Measurements from ENCODE around the gene PXMP2. TPM values are rescaled to one million over a fixed set of nuclear protein-coding genes. Genes with fewer than 3 reads are reported as not detected.
"Not testable (repeated sequence)": the region's sequence is repeated elsewhere in the genome, so short reads cannot be mapped to it uniquely, and the experiment has no call there.

Gene PXMP2
- total and polyA plus RNA-seq, 2 of the 8 experiments (the other 6 are each of a cell fraction or from before 2014, with no cell fraction given) = 13.8 to 15.1 TPM

- H3K9ac ChIP-seq (replicated peaks in 1 of 4; ENCODE audit: extremely low read depth in 1 of 4, low read depth in 3 of 4, low read length in 3 of 4); H3K18ac ChIP-seq (ENCODE audit: extremely low read depth, low read length); H3K23ac ChIP-seq (ENCODE audit: insufficient read length); H3K4me1 ChIP-seq (replicated peaks in 1 of 4; ENCODE audit: control insufficient read depth in 3 of 4, insufficient read depth in 4 of 4, low read length in 3 of 4); FAIRE-seq; H2BK120ac ChIP-seq (replicated peaks; ENCODE audit: low read depth, low read length); H3K23me2 ChIP-seq (ENCODE audit: low read depth, low read length); H2BK12ac ChIP-seq (ENCODE audit: low read depth, low read length); H3K79me1 ChIP-seq (ENCODE audit: low read depth, low read length); H3K9me3 ChIP-seq (ENCODE audit: insufficient read depth in 2 of 2, low read depth in 1 of 2, low read length in 1 of 2); DNase-seq (ENCODE audit: low read depth in 1 of 2, low spot score in 2 of 2); H3K4me3 ChIP-seq (ENCODE audit: extremely low read depth in 1 of 4, insufficient read depth in 2 of 4, low read depth in 3 of 4, low read length in 4 of 4); H3K27ac ChIP-seq (ENCODE audit: low read depth, low read length); H3K14ac ChIP-seq (ENCODE audit: insufficient read length); H3K4ac ChIP-seq (replicated peaks; ENCODE audit: insufficient read length, low read depth, low read length); H2BK5ac ChIP-seq (ENCODE audit: low read depth, low read length); H3K27me3 ChIP-seq (replicated peaks in 1 of 4; ENCODE audit: control insufficient read depth in 3 of 4, extremely low read depth in 1 of 4, insufficient read depth in 3 of 4, low read length in 3 of 4); H4K91ac ChIP-seq (replicated peaks; ENCODE audit: insufficient read length, low read length); H3K4me2 ChIP-seq (ENCODE audit: insufficient read depth in 1 of 2, low read depth in 2 of 2, low read length in 2 of 2); H2AK5ac ChIP-seq (ENCODE audit: low read depth, low read length); H3K56ac ChIP-seq (replicated peaks; ENCODE audit: insufficient read length, low read depth, low read length); H4K8ac ChIP-seq (ENCODE audit: extremely low read depth, insufficient read depth, low read length); H2BK15ac ChIP-seq (ENCODE audit: low read length); H2BK20ac ChIP-seq (ENCODE audit: low read length); H4K5ac ChIP-seq (ENCODE audit: insufficient read length, low read depth, low read length); H2AFZ ChIP-seq (ENCODE audit: low read length); H3K79me2 ChIP-seq (ENCODE audit: control insufficient read depth in 1 of 2, insufficient read depth in 2 of 2, low read length in 2 of 2): not testable (repeated sequence)
- ChIA-PET POLR2A (ENCODE audit: partially characterized antibody) (interaction anchor here (0.7 to 3.4 kb wide), 8 partner anchors 11 to 84 kb away, joined by 3 to 24 read pairs (median 3); partner anchors contain the start of gene PGAM5), CTCF (ENCODE audit: partially characterized antibody) (interaction anchor here (1.4 kb wide), 2 partner anchors 9 to 53 kb away, joined by 3 to 4 read pairs; no protein-coding TSS in a partner anchor)
- 87% methylated on average over 2 of the region's 3 CpGs; no CpG with 5 or more reads in 1 of the 2 experiments for WGBS, 2 experiments (ENCODE audit: extremely low coverage in 1 of 2, insufficient coverage in 1 of 2, insufficient read length in 1 of 2, insufficient replicate concordance in 2 of 2, low coverage in 1 of 2, low lambda C conversion rate in 2 of 2, missing lambda C conversion rate in 1 of 2)
- Histone ChIP-seq H4K20me1 (replicated peaks in 1 of 2; ENCODE audit: control insufficient read depth in 1 of 2, insufficient read depth in 2 of 2, low read length in 2 of 2) (peaks cover 2 to 10% of the 10 kb centered on the region in 2 experiments), H3K36me3 (ENCODE audit: control insufficient read depth in 2 of 4, insufficient read depth in 4 of 4, low read length in 3 of 4) (peaks cover 2 to 17% (median 10%) of the 10 kb centered on the region in 4 experiments; a peak in 5 of 8 replicates)
- TF ChIP-seq BRCA1 (IDR thresholded peaks at IDR 0.05; ENCODE audit: low read depth, low read length) = peak; percentile 73; the same call in 1 of the 2 replicates
Measured at GRCh38 chr12:132692030-132692429, 4.6 kb downstream of the PXMP2 start.

- H3K27ac ChIP-seq (ENCODE audit: low read depth, low read length); H3K4me1 ChIP-seq (replicated peaks in 1 of 4; ENCODE audit: control insufficient read depth in 3 of 4, insufficient read depth in 4 of 4, low read length in 3 of 4); H3K27me3 ChIP-seq (replicated peaks in 1 of 4; ENCODE audit: control insufficient read depth in 3 of 4, extremely low read depth in 1 of 4, insufficient read depth in 3 of 4, low read length in 3 of 4); H3K9ac ChIP-seq (replicated peaks in 1 of 4; ENCODE audit: extremely low read depth in 1 of 4, low read depth in 3 of 4, low read length in 3 of 4); H2AFZ ChIP-seq (ENCODE audit: low read length); FAIRE-seq; H4K8ac ChIP-seq (ENCODE audit: extremely low read depth, insufficient read depth, low read length); H3K23ac ChIP-seq (ENCODE audit: insufficient read length); H4K5ac ChIP-seq (ENCODE audit: insufficient read length, low read depth, low read length); H3K9me3 ChIP-seq (ENCODE audit: insufficient read depth in 2 of 2, low read depth in 1 of 2, low read length in 1 of 2); H3K4me3 ChIP-seq (ENCODE audit: extremely low read depth in 1 of 4, insufficient read depth in 2 of 4, low read depth in 3 of 4, low read length in 4 of 4); H3K56ac ChIP-seq (replicated peaks; ENCODE audit: insufficient read length, low read depth, low read length); H3K79me1 ChIP-seq (ENCODE audit: low read depth, low read length); H3K79me2 ChIP-seq (ENCODE audit: control insufficient read depth in 1 of 2, insufficient read depth in 2 of 2, low read length in 2 of 2); CTCF ChIA-PET (ENCODE audit: partially characterized antibody); H3K23me2 ChIP-seq (ENCODE audit: low read depth, low read length); H3K4me2 ChIP-seq (ENCODE audit: insufficient read depth in 1 of 2, low read depth in 2 of 2, low read length in 2 of 2); DNase-seq (ENCODE audit: low read depth in 1 of 2, low spot score in 2 of 2); H3K4ac ChIP-seq (replicated peaks; ENCODE audit: insufficient read length, low read depth, low read length); H2BK15ac ChIP-seq (ENCODE audit: low read length); H4K20me1 ChIP-seq (replicated peaks in 1 of 2; ENCODE audit: control insufficient read depth in 1 of 2, insufficient read depth in 2 of 2, low read length in 2 of 2); H3K14ac ChIP-seq (ENCODE audit: insufficient read length); H2BK120ac ChIP-seq (replicated peaks; ENCODE audit: low read depth, low read length); H2AK5ac ChIP-seq (ENCODE audit: low read depth, low read length); H4K91ac ChIP-seq (replicated peaks; ENCODE audit: insufficient read length, low read length); H3K18ac ChIP-seq (ENCODE audit: extremely low read depth, low read length); H2BK5ac ChIP-seq (ENCODE audit: low read depth, low read length); H2BK20ac ChIP-seq (ENCODE audit: low read length); H2BK12ac ChIP-seq (ENCODE audit: low read depth, low read length): not testable (repeated sequence)
- 93% methylated on average over 3 of the region's 3 CpGs; no CpG with 5 or more reads in 1 of the 2 experiments for WGBS, 2 experiments (ENCODE audit: extremely low coverage in 1 of 2, insufficient coverage in 1 of 2, insufficient read length in 1 of 2, insufficient replicate concordance in 2 of 2, low coverage in 1 of 2, low lambda C conversion rate in 2 of 2, missing lambda C conversion rate in 1 of 2)
- peaks cover 4 to 21% (median 14%) of the 10 kb centered on the region in 4 experiments; a peak in 5 of 8 replicates for H3K36me3 ChIP-seq (ENCODE audit: control insufficient read depth in 2 of 4, insufficient read depth in 4 of 4, low read length in 3 of 4)
- POLR2A ChIA-PET (ENCODE audit: partially characterized antibody) = interaction anchor here (1.0 to 3.6 kb wide), 4 partner anchors 9 to 128 kb away, joined by 3 to 17 read pairs (median 6); partner anchors contain the start of gene PGAM5
Measured at GRCh38 chr12:132694888-132695287, 7.5 kb downstream of the PXMP2 start.
